ENCODE data around the gene LRFN2. TPM values are rescaled to one million over a fixed set of nuclear protein-coding genes. Genes with fewer than 3 reads are reported as not detected.

Gene LRFN2
- total and polyA plus RNA-seq, 2 of the 8 experiments (the other 6 are each of a cell fraction or from before 2014, with no cell fraction given): 2.3 TPM

GRCh38 chr6:40489798-40490197 lies 97.4 kb downstream of the LRFN2 start:
- no peak overlapping the region for H4K5ac ChIP-seq (ENCODE audit: insufficient read length, low read depth, low read length)
- no peak overlapping the region for H2BK120ac ChIP-seq (replicated peaks; ENCODE audit: low read depth, low read length)
- no peak overlapping the region for H3K56ac ChIP-seq (replicated peaks; ENCODE audit: insufficient read length, low read depth, low read length)
- TF ChIP-seq TAF1 (IDR thresholded peaks at IDR 0.05; ENCODE audit: low read depth, low read length) (no peak), E2F6 (IDR thresholded peaks at IDR 0.05) (no peak), MAFK (IDR thresholded peaks at IDR 0.05; ENCODE audit: low read depth, low read length) (no peak), SUZ12 (IDR thresholded peaks at IDR 0.05; ENCODE audit: low read length) (no peak), KDM5A (IDR thresholded peaks at IDR 0.05; ENCODE audit: low read length) (no peak), SP1 (IDR thresholded peaks at IDR 0.05; ENCODE audit: low read depth, low read length) (no peak), KDM4A (IDR thresholded peaks at IDR 0.05; ENCODE audit: low read depth, low read length, severe bottlenecking) (no peak), GTF2F1 (IDR thresholded peaks at IDR 0.05; ENCODE audit: borderline replicate concordance, low read depth, low read length) (no peak), NANOG (IDR thresholded peaks at IDR 0.05; ENCODE audit: insufficient read depth, low read depth, low read length, poor library complexity, severe bottlenecking) (no peak), RAD21 (IDR thresholded peaks at IDR 0.05 in 1 of 2, conservative IDR thresholded peaks at IDR 0.05 in 1 of 2; ENCODE audit: low read depth in 2 of 2, low read length in 2 of 2) (no peak), BACH1 (IDR thresholded peaks at IDR 0.05; ENCODE audit: low read length) (no peak), SP4 (IDR thresholded peaks at IDR 0.05; ENCODE audit: low read length) (no peak), ZNF274 (IDR thresholded peaks at IDR 0.05; ENCODE audit: borderline replicate concordance, extremely low read depth, low read length) (no peak), EGR1 (IDR thresholded peaks at IDR 0.05; ENCODE audit: borderline replicate concordance, low read depth, low read length) (no peak)
- no peak overlapping the region for H3K9ac ChIP-seq (replicated peaks in 1 of 4; ENCODE audit: extremely low read depth in 1 of 4, low read depth in 3 of 4, low read length in 3 of 4)
- no peaks in the 10 kb centered on the region for H4K20me1 ChIP-seq (replicated peaks in 1 of 2; ENCODE audit: control insufficient read depth in 1 of 2, insufficient read depth in 2 of 2, low read length in 2 of 2)
- H3K4ac ChIP-seq (replicated peaks; ENCODE audit: insufficient read length, low read depth, low read length): no peak overlapping the region
- H3K36me3 ChIP-seq (ENCODE audit: control insufficient read depth in 2 of 4, insufficient read depth in 4 of 4, low read length in 3 of 4): no peaks in the 10 kb centered on the region
- H4K91ac ChIP-seq (replicated peaks; ENCODE audit: insufficient read length, low read length): no peak overlapping the region
- H3K14ac ChIP-seq (ENCODE audit: insufficient read length): no peak overlapping the region
- WGBS, 2 experiments (ENCODE audit: extremely low coverage in 1 of 2, insufficient coverage in 1 of 2, insufficient read length in 1 of 2, insufficient replicate concordance in 2 of 2, low coverage in 1 of 2, low lambda C conversion rate in 2 of 2, missing lambda C conversion rate in 1 of 2): 84% methylated on average over 5 of the region's 9 CpGs; no CpG with 5 or more reads in 1 of the 2 experiments
- H3K23me2 ChIP-seq (ENCODE audit: low read depth, low read length): no peaks in the 10 kb centered on the region
- H3K23ac ChIP-seq (ENCODE audit: insufficient read length): no peak overlapping the region
- H4K8ac ChIP-seq (ENCODE audit: extremely low read depth, insufficient read depth, low read length): no peak overlapping the region; the same call in 1 of the 2 replicates
- H3K18ac ChIP-seq (ENCODE audit: extremely low read depth, low read length): no peak overlapping the region
- H3K27me3 ChIP-seq (replicated peaks in 1 of 4; ENCODE audit: control insufficient read depth in 3 of 4, extremely low read depth in 1 of 4, insufficient read depth in 3 of 4, low read length in 3 of 4): no peaks in the 10 kb centered on the region; a peak in 1 of 7 replicates
- FAIRE-seq (no peak), DNase-seq (ENCODE audit: low read depth in 1 of 2, low spot score in 2 of 2) (no peak)
- no peak overlapping the region for H2BK15ac ChIP-seq (ENCODE audit: low read length)
- no peak overlapping the region for H3K4me3 ChIP-seq (ENCODE audit: extremely low read depth in 1 of 4, insufficient read depth in 2 of 4, low read depth in 3 of 4, low read length in 4 of 4)
- POLR2A ChIA-PET (ENCODE audit: partially characterized antibody): no interaction called here
- H2AFZ ChIP-seq (ENCODE audit: low read length): no peak overlapping the region
- no peak overlapping the region for H3K27ac ChIP-seq (ENCODE audit: low read depth, low read length)
- no peak overlapping the region for H3K4me2 ChIP-seq (ENCODE audit: insufficient read depth in 1 of 2, low read depth in 2 of 2, low read length in 2 of 2)
- no peaks in the 10 kb centered on the region; the same call in 1 of the 2 replicates for H3K79me1 ChIP-seq (ENCODE audit: low read depth, low read length)
- no peaks in the 10 kb centered on the region for H3K79me2 ChIP-seq (ENCODE audit: control insufficient read depth in 1 of 2, insufficient read depth in 2 of 2, low read length in 2 of 2)
- no peak overlapping the region for H2BK12ac ChIP-seq (ENCODE audit: low read depth, low read length)
- CTCF ChIA-PET (ENCODE audit: partially characterized antibody): interaction anchor here (0.8 to 2.7 kb wide), 5 partner anchors 8 to 161 kb away, joined by 3 to 13 read pairs (median 7); no protein-coding TSS in a partner anchor
- no peak overlapping the region for H2BK20ac ChIP-seq (ENCODE audit: low read length)
- H2AK5ac ChIP-seq (ENCODE audit: low read depth, low read length): no peak overlapping the region
- H2BK5ac ChIP-seq (ENCODE audit: low read depth, low read length): no peak overlapping the region
- no peaks in the 10 kb centered on the region for H3K9me3 ChIP-seq (ENCODE audit: insufficient read depth in 2 of 2, low read depth in 1 of 2, low read length in 1 of 2)
- H3K4me1 ChIP-seq (replicated peaks in 1 of 4; ENCODE audit: control insufficient read depth in 3 of 4, insufficient read depth in 4 of 4, low read length in 3 of 4): peaks cover 0 to 2% (median under 1%) of the 10 kb centered on the region in 4 experiments; a peak in 2 of 7 replicates

Data from H1 (cell line).